ENCODE results near the gene WWOX. TPM values are rescaled to one million over a fixed set of nuclear protein-coding genes. Genes with fewer than 3 reads are reported as not detected.

WWOX gene
- total and polyA plus RNA-seq, 2 of the 4 experiments (the other 2 are of a cell fraction), result 2.7 to 5.4 TPM

DNA sequence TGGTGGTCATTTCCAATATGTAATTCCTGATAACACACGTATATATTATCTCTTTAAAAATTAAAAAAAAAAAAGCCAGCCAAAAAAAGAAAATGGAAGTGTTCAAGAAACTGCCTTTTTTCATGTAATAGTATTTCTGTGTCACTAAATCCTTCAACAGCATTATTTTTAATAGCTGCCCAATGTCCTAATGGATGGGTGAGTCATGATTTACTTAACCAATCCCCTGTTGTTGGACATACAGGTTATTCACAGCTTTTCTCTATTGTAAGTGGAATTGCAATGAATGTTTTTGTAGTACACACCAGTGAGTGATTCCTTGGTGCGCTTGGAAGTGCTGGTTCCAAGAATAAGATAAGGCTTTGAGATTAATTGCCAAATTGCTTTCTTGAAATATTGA, 124.9 kb downstream of the WWOX start:
- Histone ChIP-seq H3K9me3 (ENCODE audit: control insufficient read depth, insufficient read depth, low read length) (no peaks in the 10 kb centered on the region), H3K23ac (ENCODE audit: low read depth, low read length) (no peak overlapping the region), H3K9ac (ENCODE audit: low read depth, low read length) (no peak overlapping the region), H2BK20ac (ENCODE audit: low read depth, low read length) (no peak overlapping the region), H3K18ac (ENCODE audit: low read depth, low read length) (no peak overlapping the region), H2AK5ac (ENCODE audit: low read depth, low read length) (no peak overlapping the region), H2BK120ac (ENCODE audit: low read depth, low read length) (no peak overlapping the region), H3K4me2 (ENCODE audit: low read depth, low read length) (no peak overlapping the region), H2BK5ac (ENCODE audit: low read depth, low read length, poor library complexity, severe bottlenecking) (no peak overlapping the region), H2AK9ac (replicated peaks; ENCODE audit: low read depth, low read length, poor library complexity) (no peak overlapping the region), H3K4me1 (ENCODE audit: control insufficient read depth, insufficient read depth, low read length) (no peaks in the 10 kb centered on the region), H3K27me3 (ENCODE audit: control insufficient read depth, insufficient read depth, low read length) (no peaks in the 10 kb centered on the region), H3K9me1 (ENCODE audit: insufficient read depth, low read length) (no peaks in the 10 kb centered on the region), H3K36me3 (ENCODE audit: control insufficient read depth, insufficient read depth, low read length) (no peaks in the 10 kb centered on the region), H2AFZ (replicated peaks; ENCODE audit: low read length, poor library complexity) (no peak overlapping the region), H4K20me1 (ENCODE audit: insufficient read depth, low read length) (no peaks in the 10 kb centered on the region), H3K4me3 (ENCODE audit: insufficient read depth, low read depth, low read length) (no peak overlapping the region), H4K8ac (ENCODE audit: low read depth in 2 of 2, low read length in 2 of 2) (no peak overlapping the region), H4K5ac (ENCODE audit: low read depth, low read length) (no peak overlapping the region), H3K79me1 (ENCODE audit: low read depth in 1 of 2, low read length in 2 of 2) (no peaks in the 10 kb centered on the region), H3K4ac (ENCODE audit: low read depth, low read length) (no peak overlapping the region), H2BK15ac (ENCODE audit: low read depth, low read length) (no peak overlapping the region), H3K56ac (ENCODE audit: extremely low read depth, insufficient read depth, low read length) (no peak overlapping the region), H4K91ac (ENCODE audit: insufficient read depth, low read depth, low read length) (no peak overlapping the region), H3K14ac (replicated peaks; ENCODE audit: low read depth, low read length) (no peak overlapping the region), H3K27ac (ENCODE audit: insufficient read depth, low read length) (no peak overlapping the region)
- TF ChIP-seq NFE2L2 (IDR thresholded peaks at IDR 0.05; ENCODE audit: low read depth, low read length) (no peak), MXI1 (IDR thresholded peaks at IDR 0.05; ENCODE audit: borderline replicate concordance, low read depth, low read length) (no peak), MAFK (IDR thresholded peaks at IDR 0.05; ENCODE audit: low read depth, low read length) (no peak), SMC3 (IDR thresholded peaks at IDR 0.05; ENCODE audit: low read depth, low read length) (no peak)
- TF ChIP-seq, protein P1, sequence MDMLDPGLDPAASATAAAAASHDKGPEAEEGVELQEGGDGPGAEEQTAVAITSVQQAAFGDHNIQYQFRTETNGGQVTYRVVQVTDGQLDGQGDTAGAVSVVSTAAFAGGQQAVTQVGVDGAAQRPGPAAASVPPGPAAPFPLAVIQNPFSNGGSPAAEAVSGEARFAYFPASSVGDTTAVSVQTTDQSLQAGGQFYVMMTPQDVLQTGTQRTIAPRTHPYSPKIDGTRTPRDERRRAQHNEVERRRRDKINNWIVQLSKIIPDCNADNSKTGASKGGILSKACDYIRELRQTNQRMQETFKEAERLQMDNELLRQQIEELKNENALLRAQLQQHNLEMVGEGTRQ (IDR thresholded peaks at IDR 0.05; ENCODE audit: low read depth, low read length), result no peak
- TF ChIP-seq, protein P2, sequence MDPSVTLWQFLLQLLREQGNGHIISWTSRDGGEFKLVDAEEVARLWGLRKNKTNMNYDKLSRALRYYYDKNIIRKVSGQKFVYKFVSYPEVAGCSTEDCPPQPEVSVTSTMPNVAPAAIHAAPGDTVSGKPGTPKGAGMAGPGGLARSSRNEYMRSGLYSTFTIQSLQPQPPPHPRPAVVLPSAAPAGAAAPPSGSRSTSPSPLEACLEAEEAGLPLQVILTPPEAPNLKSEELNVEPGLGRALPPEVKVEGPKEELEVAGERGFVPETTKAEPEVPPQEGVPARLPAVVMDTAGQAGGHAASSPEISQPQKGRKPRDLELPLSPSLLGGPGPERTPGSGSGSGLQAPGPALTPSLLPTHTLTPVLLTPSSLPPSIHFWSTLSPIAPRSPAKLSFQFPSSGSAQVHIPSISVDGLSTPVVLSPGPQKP (IDR thresholded peaks at IDR 0.05; ENCODE audit: borderline replicate concordance, low read depth, low read length), result no peak
- ATAC-seq (ENCODE audit: low read depth), result no peak
- POLR2A ChIA-PET (ENCODE audit: unreplicated experiment), result no interaction called here
- WGBS, 2 experiments (ENCODE audit: extremely low coverage in 2 of 2, insufficient read length in 1 of 2), result no CpG with 5 or more reads among the region's 2 CpGs
- in situ Hi-C loops (cut with MboI; ENCODE audit: low sequenced_read_pairs), result no loop called here
- intact Hi-C loops (cut with micrococcal nuclease), result no loop called here
- CTCF ChIA-PET, result no interaction called here
- BruUV-seq (replicated peaks), result no TSS peak
- no peak for DNase-seq
- dilution Hi-C loops (cut with HindIII; ENCODE audit: low sequenced_read_pairs, unreplicated experiment), result no loop called here
